ENCODE data around the gene PARD6B.

The PARD6B gene

DNA sequence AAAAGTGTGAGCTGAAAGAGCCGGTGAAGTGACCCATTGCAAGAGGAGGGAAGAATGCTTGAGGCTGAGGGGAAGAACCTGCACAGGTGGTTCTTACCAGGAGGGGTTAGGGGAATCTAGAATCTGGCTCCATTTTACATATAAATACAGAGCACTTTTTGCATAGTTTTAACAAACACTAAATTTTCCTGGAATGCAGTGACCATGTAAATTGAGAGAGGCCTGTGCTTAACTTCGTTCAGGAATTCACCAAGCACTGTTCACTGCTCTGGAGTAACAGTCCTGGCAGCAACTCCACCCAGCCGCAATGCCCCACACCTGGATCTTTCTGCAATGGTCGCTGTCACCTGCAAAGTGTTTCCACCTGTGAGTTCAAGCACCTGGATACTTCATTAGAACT is 26.9 kb upstream of the PARD6B start:
- TF ChIP-seq, protein P1, sequence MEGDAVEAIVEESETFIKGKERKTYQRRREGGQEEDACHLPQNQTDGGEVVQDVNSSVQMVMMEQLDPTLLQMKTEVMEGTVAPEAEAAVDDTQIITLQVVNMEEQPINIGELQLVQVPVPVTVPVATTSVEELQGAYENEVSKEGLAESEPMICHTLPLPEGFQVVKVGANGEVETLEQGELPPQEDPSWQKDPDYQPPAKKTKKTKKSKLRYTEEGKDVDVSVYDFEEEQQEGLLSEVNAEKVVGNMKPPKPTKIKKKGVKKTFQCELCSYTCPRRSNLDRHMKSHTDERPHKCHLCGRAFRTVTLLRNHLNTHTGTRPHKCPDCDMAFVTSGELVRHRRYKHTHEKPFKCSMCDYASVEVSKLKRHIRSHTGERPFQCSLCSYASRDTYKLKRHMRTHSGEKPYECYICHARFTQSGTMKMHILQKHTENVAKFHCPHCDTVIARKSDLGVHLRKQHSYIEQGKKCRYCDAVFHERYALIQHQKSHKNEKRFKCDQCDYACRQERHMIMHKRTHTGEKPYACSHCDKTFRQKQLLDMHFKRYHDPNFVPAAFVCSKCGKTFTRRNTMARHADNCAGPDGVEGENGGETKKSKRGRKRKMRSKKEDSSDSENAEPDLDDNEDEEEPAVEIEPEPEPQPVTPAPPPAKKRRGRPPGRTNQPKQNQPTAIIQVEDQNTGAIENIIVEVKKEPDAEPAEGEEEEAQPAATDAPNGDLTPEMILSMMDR (IDR thresholded peaks at IDR 0.05) = no peak
- no peaks in the 10 kb centered on the region for H3K36me3 Mint-ChIP-seq (ENCODE audit: low read depth)
- no peak overlapping the region for H3K4me3 Mint-ChIP-seq
- H3K27ac Mint-ChIP-seq = no peak overlapping the region
- peaks cover 4% of the 10 kb centered on the region for H3K27me3 Mint-ChIP-seq (ENCODE audit: low read depth, poor library complexity)
- H3K9me3 Mint-ChIP-seq = peaks cover 3% of the 10 kb centered on the region
- H3K4me1 Mint-ChIP-seq = peaks cover 28% of the 10 kb centered on the region
- DNase-seq = no peak

DNA sequence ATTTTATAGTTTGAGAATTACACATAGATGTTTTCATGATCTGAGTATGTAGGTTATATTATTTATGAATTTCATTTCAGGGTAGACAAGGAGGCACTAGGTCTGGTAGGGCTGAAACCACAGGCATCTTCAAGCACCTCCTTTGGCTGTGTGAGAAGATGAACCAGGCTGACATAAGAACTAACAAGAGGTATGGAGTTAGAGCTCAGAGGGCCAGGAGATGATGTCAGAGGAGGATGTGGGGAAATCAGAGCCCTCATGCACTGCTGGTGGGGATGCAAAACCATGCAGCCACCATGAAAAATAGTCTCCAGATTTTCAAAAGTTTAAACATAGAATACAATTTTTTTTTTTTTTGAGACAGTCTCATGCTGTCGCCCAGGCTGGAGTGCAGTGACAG is 26.4 kb upstream of the PARD6B start:
- peaks cover 4% of the 10 kb centered on the region for H3K27me3 Mint-ChIP-seq (ENCODE audit: low read depth, poor library complexity)
- TF ChIP-seq, protein P1 (IDR thresholded peaks at IDR 0.05) = no peak
- no peak overlapping the region for H3K4me3 Mint-ChIP-seq

DNA sequence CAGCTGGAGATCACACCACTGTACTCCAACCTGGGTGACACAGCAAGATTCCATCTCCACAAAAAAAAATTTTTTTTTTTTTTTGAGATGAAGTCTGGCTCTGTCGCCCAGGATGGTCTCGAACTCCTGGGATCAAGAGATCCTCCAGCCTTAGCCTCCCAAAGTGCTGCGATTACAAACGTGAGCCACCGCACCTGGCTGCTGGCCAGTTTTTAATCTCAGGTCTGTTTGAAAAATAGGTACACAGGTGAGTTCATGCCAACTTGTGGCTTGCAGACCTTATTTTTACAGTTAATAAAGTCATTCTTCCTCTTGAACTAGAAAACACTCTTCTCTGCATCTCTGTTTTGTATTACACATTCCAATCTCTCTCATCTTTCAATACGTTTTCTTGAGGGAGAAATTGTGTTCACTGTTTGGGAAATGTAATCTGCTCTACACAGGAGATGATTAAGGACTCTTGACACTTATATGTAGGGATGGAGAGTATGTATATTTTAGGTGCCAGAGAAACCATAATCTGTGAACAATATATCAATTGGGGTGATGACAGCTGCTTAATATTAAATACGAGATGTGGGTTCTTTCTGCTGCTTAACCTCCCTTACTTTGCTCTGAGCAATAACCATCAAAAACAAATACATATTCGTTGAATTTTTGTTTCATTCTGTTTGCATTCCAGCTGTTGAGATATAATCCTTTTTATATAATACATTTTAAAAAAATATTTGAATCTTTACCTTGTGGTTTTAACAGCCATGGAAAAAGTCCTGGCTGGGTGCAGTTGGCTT is 22.3 kb upstream of the PARD6B start:
- Mint-ChIP-seq H3K9me3 (peaks cover 3% of the 10 kb centered on the region), H3K36me3 (ENCODE audit: low read depth) (no peaks in the 10 kb centered on the region), H3K27ac (no peak overlapping the region), H3K4me3 (no peak overlapping the region), H3K4me1 (peaks cover 39% of the 10 kb centered on the region), H3K27me3 (ENCODE audit: low read depth, poor library complexity) (peaks cover 4% of the 10 kb centered on the region)
- TF ChIP-seq, protein P1 (IDR thresholded peaks at IDR 0.05) = no peak
- no peak for DNase-seq

More for the DNA sequence above, 26.4 kb upstream of the PARD6B start:
- H3K9me3 Mint-ChIP-seq = peaks cover 3% of the 10 kb centered on the region
- no peak for DNase-seq
- H3K4me1 Mint-ChIP-seq = peaks cover 28% of the 10 kb centered on the region
- H3K36me3 Mint-ChIP-seq (ENCODE audit: low read depth) = no peaks in the 10 kb centered on the region
- H3K27ac Mint-ChIP-seq = no peak overlapping the region

DNA sequence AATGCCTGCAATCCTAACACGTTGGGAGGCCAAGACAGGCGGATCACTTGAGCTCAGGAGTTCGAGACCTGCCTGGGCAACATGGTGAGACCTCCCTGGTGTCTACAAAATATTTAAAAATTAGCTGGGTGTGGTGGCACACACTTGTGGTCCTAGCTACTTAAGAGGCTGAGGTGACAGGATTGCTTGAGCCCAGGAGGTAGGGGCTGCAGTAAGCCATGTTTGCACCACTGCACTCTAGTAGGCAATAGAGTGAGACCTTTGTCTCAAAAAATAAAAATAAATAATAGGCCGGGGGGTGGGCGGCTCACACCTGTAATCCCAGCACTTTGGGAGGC is 21.8 kb upstream of the PARD6B start:
- H3K27me3 Mint-ChIP-seq (ENCODE audit: low read depth, poor library complexity) = peaks cover 4% of the 10 kb centered on the region
- no peak for DNase-seq
- no peak overlapping the region for H3K4me3 Mint-ChIP-seq
- H3K36me3 Mint-ChIP-seq (ENCODE audit: low read depth) = no peaks in the 10 kb centered on the region
- TF ChIP-seq, protein P1 (IDR thresholded peaks at IDR 0.05) = no peak
- H3K9me3 Mint-ChIP-seq = peaks cover 3% of the 10 kb centered on the region
- H3K27ac Mint-ChIP-seq = no peak overlapping the region
- peaks cover 39% of the 10 kb centered on the region for H3K4me1 Mint-ChIP-seq

DNA sequence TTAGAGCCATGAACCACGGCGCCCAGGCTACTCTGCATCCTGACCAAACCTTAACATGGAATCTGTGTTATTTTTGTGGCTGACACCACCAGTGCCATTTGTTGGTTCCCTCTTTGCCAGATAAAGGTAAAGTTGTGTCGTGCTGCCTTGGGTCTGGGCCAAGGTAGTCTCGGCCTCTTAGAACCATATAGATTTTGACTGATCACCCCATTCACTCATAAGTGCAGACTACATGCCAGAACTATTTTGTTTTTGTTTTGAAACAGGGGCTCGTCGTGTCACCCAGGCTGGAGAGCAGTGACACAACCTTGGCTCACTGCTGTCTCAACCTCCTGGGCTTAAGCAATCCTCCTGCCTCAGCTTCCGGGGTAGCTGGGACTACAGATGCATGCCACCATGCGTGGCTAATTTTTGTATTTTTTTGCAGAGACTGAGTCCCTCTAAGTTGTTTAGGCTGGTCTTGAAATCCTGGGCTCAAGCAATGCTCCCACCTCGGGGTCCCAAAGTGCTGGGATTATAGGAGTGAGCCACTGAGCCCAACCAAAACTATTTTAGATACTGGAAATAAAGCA is 20.8 kb upstream of the PARD6B start:
- DNase-seq = no peak
- Mint-ChIP-seq H3K9me3 (peaks cover 3% of the 10 kb centered on the region), H3K4me1 (peaks cover 39% of the 10 kb centered on the region), H3K27ac (no peak overlapping the region), H3K4me3 (no peak overlapping the region), H3K36me3 (ENCODE audit: low read depth) (no peaks in the 10 kb centered on the region), H3K27me3 (ENCODE audit: low read depth, poor library complexity) (peaks cover 4% of the 10 kb centered on the region)
- TF ChIP-seq, protein P1 (IDR thresholded peaks at IDR 0.05) = no peak
